BJ (cell line): Measurements from ENCODE around the gene SORL1. TPM values are rescaled to one million over a fixed set of nuclear protein-coding genes. Genes with fewer than 3 reads are reported as not detected.

Source experiments
- CTCF ChIA-PET: fragments of 350-600 bp; formaldehyde crosslinking; extraction: SDS; loops from one replicate; lab custom pipeline; 2021; ENCODE audit warnings: antibody characterized with exemption, inconsistent platforms; lab: Yijun Ruan, JAX
- POLR2A ChIA-PET: fragments of 300-600 bp; sonication (Branson Sonifier 250); formaldehyde crosslinking; extraction: SDS; loops from one replicate; lab custom pipeline; 2021; ENCODE audit warnings: antibody characterized with exemption; lab: Charles Lee
- DNase-seq: peaks from one replicate; pipeline ENCODE4 v3.0.0-alpha.2; 2011; ENCODE audit warnings: low read depth
- H3K27me3 ChIP-seq: 2 replicates; pipeline ENCODE4 v1.6.0; 2011; ENCODE audit warnings: low read length; ENCODE audit not compliant: control insufficient read depth, insufficient read depth
- H3K36me3 ChIP-seq: 2 replicates; pipeline ENCODE4 v1.5.1; 2011; ENCODE audit warnings: low read length; ENCODE audit not compliant: control insufficient read depth, insufficient read depth
- H3K4me3 ChIP-seq: 2 replicates; pipeline ENCODE4 v1.5.1; 2011; ENCODE audit warnings: low read depth, mild to moderate bottlenecking, control low read depth, low read length
- polyA plus RNA-seq: library from polyadenylated mRNA; depleted of rRNA; stranded (reverse); fragments of >200 nt; gene quantifications from 2 replicates; pipeline ENCODE4 v1.2.3, GENCODE V29; 2011
- TF ChIP-seq, protein P1 (sequence below): IDR thresholded peaks from 2 replicates; pipeline ENCODE4 v1.5.1; 2011; ENCODE audit warnings: low read depth, mild to moderate bottlenecking, control low read depth, inconsistent platforms, low read length, moderate library complexity; ENCODE audit not compliant: insufficient read depth

The SORL1 gene
- polyA plus RNA-seq, 1 experiment, result 1.4 TPM

DNA sequence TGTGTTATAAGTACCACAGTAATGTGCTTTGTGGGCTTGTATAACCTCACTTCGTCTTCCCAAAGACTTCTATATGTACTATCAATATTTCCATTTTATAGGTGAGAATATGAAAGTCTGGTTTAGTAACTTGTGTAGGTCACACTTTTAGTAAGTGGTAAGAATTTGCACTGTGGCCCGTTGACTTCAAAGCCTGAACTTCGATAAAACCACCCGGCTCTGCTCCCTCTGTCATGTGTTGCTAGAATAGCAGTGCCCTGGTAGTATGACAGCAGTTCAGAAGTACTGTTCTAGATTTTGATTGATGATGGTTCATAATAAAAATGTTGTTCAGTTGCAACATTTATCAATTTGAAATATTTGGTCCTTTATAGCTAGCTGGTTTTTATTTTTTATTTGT, 110.9 kb downstream of the SORL1 start:
- ChIA-PET CTCF (interaction anchor here (0.7 kb wide), 1 partner anchor 249 kb away, joined by 3 read pairs; no protein-coding TSS in a partner anchor), POLR2A (no interaction called here)
- DNase-seq, result no peak
- peaks cover 1% of the 10 kb centered on the region for H3K27me3 ChIP-seq
- TF ChIP-seq, protein P1, sequence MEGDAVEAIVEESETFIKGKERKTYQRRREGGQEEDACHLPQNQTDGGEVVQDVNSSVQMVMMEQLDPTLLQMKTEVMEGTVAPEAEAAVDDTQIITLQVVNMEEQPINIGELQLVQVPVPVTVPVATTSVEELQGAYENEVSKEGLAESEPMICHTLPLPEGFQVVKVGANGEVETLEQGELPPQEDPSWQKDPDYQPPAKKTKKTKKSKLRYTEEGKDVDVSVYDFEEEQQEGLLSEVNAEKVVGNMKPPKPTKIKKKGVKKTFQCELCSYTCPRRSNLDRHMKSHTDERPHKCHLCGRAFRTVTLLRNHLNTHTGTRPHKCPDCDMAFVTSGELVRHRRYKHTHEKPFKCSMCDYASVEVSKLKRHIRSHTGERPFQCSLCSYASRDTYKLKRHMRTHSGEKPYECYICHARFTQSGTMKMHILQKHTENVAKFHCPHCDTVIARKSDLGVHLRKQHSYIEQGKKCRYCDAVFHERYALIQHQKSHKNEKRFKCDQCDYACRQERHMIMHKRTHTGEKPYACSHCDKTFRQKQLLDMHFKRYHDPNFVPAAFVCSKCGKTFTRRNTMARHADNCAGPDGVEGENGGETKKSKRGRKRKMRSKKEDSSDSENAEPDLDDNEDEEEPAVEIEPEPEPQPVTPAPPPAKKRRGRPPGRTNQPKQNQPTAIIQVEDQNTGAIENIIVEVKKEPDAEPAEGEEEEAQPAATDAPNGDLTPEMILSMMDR, result no peak
- no peaks in the 10 kb centered on the region for H3K36me3 ChIP-seq
- no peak overlapping the region for H3K4me3 ChIP-seq

DNA sequence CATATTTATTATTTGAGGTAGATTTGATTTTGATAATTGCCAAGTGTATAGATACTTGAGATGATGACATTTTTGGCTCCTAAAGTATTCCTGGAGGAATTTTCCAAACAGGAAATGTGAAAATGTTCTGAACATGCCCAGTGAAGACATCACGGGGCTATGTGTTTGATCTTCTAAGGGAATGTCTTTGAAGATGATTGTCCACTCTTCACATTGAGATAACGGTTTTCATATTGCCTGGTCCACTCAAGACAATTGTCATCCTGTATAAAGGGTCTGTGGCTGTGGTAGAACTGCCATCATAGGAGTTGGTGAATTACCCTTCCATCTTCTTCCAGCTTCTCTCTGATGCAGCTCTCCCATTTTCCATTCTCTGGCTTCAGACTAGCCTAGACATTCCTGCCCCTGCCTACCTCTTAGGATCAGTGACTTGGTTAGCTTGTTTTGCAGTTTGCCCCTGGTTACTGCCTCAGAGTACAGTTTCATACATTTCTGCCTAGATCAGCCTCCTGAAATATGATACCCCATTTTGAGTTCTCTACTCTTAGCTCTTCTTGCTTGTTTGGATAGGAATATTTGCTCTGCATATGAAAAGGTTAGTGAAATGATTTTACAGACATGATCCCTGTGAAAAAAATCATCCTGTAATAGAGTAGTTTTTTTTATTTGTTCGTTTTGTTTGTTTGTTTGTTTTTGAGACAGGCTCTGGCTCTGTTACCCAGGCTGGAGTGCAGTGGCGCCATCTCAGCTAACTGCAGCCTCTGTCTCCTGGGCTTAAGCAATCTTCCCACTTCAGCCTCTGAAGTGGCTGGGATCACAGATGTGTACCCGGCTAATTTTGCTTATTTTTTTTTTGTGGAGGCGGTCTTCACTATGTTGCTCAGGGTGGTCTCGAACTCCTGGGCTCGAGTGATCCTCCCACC, 112.0 kb downstream of the SORL1 start:
- ChIA-PET CTCF (interaction anchor here (0.7 to 0.8 kb wide), 4 partner anchors 42 to 250 kb away, joined by 3 to 4 read pairs (median 3); no protein-coding TSS in a partner anchor), POLR2A (no interaction called here)
- Histone ChIP-seq H3K36me3 (no peaks in the 10 kb centered on the region), H3K27me3 (peaks cover 1% of the 10 kb centered on the region), H3K4me3 (no peak overlapping the region)
- TF ChIP-seq, protein P1, result no peak
- no peak for DNase-seq

DNA sequence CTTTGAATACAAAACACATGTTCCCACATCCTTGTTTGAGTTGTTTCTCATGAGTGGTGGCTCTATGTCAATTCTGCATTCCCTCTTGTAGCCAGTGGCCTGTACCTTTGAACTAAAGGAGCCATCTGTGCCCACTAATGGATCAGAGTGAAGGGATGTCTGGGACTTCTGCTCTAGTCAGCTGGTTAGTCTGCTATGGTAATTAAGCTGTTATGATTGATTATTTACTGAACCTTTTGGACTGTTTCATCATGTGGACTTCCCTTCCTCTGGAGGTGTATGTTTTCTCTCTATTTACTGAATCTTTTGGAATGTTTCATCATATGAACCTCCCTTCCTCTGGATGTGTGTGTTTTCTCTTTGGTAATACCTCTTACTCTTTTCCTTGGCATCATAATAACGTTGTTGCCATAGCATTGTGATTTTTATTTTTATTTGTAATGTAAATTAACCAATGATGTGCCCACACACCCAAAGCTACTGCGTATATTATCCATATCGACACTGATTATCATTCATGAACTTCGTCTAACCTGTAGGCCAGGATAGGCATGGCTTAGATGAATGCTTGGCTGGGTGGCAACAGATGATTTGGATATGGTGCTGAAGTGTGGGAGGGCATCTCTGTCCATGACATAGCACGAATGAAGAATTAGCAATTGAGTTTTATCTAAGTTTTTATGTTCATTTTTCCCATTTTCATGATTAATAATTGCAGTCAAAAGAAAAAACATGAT, 113.0 kb downstream of the SORL1 start:
- DNase-seq, result no peak
- ChIA-PET CTCF (interaction anchor here (0.7 to 2.1 kb wide), 4 partner anchors 12 to 370 kb away, joined by 3 to 7 read pairs (median 4); no protein-coding TSS in a partner anchor), POLR2A (no interaction called here)
- TF ChIP-seq, protein P1, result no peak
- H3K4me3 ChIP-seq, result no peak overlapping the region
- no peaks in the 10 kb centered on the region for H3K36me3 ChIP-seq
- H3K27me3 ChIP-seq, result peaks cover 1% of the 10 kb centered on the region

DNA sequence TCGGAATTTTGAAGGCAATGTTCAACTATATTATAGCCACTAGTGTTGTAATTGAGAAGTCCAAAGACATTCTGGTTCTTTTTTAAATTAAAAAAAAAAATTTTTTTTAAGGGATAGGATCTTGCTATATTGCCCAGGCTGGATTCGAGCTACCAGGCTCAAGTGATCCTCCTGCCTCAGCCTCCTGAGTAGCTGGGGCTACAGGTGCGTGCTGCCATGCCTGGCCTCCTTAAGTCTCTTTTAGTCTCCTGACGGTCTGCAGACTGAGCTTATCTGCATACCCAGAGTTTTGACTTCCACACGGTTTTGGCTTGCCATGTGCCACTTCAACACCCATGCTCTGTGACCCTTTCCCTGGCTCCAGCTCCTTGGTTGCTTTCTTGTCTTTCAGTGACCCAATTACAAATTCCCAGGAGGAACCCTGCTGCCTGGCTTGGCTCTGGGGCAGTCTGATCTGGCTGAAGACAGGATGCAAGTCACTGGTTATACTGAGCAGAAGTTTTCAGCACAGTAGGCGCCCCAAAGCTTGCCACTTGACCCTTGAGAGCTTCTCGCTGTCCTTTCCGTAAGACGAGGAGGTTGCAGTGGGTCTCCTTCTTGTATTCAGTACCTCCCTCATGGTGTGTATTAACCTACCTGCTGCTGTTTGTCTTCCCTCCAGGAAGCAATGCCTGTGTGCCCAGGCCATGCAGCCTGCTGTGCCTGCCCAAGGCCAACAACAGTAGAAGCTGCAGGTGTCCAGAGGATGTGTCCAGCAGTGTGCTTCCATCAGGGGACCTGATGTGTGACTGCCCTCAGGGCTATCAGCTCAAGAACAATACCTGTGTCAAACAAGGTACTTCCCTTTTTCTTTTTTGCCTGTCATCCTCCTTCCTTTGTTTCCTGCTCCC, 114.4 kb downstream of the SORL1 start:
- Histone ChIP-seq H3K4me3 (no peak overlapping the region), H3K36me3 (no peaks in the 10 kb centered on the region), H3K27me3 (no peaks in the 10 kb centered on the region; the same call in none of the 2 replicates)
- DNase-seq, result no peak
- ChIA-PET POLR2A (no interaction called here), CTCF (interaction anchor here (0.6 to 2.1 kb wide), 5 partner anchors 11 to 372 kb away, joined by 3 to 7 read pairs (median 3); no protein-coding TSS in a partner anchor)
- TF ChIP-seq, protein P1, result no peak
